ENCODE measurements around the gene MRPS31.
"Not testable (repeated sequence)": the region's sequence is repeated elsewhere in the genome, so short reads cannot be mapped to it uniquely, and the experiment has no call there.

MRPS31 gene

GRCh38 chr13:40758811-40759210, 12.2 kb downstream of the MRPS31 start:
- FAIRE-seq = no peak

DNA sequence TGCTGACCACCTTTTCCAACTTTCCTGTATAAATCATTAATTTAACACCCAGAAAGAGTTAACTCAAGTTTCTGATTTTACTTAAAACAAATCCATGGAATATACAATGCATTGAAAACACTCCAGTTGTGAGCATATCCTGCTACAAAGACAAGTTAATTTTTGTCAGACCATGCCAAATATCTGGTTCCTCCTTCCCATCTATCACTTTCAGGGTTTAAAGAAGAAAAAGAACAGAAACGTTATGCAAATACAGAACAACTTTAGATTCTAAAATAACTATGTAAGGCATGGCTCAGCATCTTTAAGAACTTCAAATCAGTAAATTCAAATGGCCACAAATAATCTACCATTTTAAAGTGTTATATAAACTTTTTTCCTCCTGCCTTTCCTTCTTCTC, 14.9 kb downstream of the MRPS31 start:
- peak; percentile 40 for FAIRE-seq

DNA sequence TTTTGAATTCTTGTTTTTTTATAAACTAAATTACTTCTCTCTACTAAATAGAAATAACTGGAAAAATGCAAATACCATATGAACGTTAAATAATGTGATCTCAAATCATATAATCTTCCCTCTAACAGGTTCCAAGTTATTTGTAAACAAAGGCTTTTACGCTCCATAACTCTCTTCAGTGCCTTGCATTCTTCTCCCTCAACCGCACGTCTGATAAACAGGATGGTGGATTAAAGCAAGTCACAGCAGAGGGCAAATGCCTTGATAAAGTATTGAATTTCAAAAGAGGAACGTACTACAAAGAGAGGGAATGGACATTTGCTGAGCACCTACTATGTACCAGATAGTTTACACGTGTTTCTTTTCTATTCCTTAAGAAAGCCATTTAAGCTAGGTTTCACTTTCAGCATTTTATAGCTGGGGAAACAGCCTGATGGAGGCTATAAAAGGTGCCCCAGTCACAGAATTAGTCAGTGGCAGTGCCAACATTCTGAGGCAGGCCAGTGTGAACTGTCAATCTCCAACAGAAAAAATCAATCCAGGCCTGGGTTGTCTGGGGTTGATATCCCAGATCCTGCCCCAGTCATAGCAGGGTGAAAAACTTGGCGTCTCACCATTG, 15.8 kb downstream of the MRPS31 start:
- no peak for FAIRE-seq

DNA sequence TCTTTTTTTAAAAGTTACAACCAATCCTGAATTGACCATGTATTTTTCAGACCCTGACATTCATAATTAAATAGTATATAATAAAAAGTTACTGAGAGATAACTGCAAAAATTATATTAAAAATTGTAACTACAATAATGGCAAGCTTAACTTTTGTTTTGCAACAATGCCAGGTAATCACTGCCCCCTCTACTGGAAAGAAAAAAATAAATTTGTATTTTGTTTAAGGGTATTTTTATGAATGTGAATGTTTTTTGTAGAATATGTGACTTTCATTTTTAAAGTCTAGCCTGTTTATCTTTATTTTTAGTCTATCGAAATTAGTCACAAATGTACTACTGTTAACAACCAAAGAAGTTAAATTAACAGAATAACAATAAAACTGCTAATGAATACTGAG, 21.7 kb downstream of the MRPS31 start:
- peak; percentile 95 for FAIRE-seq

DNA sequence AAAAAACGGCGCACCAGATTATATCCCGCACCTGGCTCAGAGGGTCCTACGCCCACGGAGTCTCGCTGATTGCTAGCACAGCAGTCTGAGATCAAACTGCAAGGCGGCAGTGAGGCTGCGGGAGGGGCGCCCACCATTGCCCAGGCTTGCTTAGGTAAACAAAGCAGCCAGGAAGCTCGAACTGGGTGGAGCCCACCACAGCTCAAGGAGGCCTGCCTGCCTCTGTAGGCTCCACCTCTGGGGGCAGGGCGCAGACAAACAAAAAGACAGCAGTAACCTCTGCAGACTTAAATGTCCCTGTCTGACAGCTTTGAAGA, 35.8 kb downstream of the MRPS31 start:
- FAIRE-seq = not testable (repeated sequence)

DNA sequence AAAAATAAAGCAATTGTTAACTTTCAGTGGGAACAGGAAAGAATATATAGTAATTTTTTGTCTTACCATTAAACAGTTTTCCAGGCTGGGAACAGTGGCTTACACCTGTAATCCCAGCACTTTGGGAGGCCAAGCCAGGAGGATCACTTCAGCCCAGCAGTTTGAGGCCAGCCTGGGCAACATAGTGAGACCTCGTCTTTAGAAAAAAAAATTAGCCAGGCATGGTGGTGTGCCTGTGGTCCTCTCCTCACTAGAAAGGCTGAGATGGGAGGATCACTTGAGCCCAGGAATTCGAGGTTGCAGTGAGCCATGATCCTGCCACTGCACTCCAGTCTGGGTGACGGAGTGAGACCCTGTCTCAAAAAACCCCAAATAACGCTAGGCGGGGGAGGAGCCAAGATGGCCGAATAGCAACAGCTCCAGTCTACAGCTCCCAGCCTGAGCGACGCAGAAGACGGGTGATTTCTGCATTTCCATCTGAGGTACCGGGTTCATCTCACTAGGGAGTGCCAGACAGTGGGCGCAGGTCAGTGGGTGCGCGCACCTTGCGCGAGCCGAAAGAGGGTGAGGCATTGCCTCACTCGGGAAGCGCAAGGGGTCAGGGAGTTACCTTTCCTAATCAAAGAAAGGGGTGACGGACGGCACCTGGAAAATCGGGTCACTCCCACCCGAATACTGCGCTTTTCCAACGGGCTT, 36.3 kb downstream of the MRPS31 start:
- FAIRE-seq = not testable (repeated sequence)

GRCh38 chr13:40732658-40733057, 38.3 kb downstream of the MRPS31 start:
- no peak for FAIRE-seq

- FAIRE-seq = no peak
Observed at GRCh38 chr13:40728595-40728994, 42.4 kb downstream of the MRPS31 start.

- FAIRE-seq = not testable (repeated sequence)
Observed at GRCh38 chr13:40714433-40714832, 56.6 kb downstream of the MRPS31 start.

- FAIRE-seq = no peak
Observed at GRCh38 chr13:40706439-40706838, 64.6 kb downstream of the MRPS31 start.

GRCh38 chr13:40697711-40698110, 73.3 kb downstream of the MRPS31 start:
- FAIRE-seq = no peak

GRCh38 chr13:40694426-40694825, 76.6 kb downstream of the MRPS31 start:
- no peak for FAIRE-seq

DNA sequence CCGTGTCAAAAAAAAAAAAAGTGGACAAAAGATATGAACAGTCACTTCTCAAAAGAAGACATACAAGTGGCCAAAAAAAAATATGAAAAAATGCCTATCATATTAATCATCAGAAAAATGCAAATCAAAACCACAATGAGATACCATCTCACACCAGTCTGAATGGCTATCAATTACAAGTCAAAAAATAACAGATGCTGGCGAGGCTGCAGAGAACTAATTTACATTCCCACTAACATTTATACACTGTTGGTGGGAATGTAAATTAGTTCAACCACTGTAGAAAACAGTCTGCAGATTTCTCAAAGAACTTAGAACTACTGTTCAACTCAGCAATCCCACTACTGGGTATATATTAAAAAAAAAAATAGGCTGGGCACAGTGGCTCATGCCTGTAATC, 78.0 kb downstream of the MRPS31 start:
- no peak for FAIRE-seq

GRCh38 chr13:40688781-40689180, 82.2 kb downstream of the MRPS31 start:
- no peak for FAIRE-seq

DNA sequence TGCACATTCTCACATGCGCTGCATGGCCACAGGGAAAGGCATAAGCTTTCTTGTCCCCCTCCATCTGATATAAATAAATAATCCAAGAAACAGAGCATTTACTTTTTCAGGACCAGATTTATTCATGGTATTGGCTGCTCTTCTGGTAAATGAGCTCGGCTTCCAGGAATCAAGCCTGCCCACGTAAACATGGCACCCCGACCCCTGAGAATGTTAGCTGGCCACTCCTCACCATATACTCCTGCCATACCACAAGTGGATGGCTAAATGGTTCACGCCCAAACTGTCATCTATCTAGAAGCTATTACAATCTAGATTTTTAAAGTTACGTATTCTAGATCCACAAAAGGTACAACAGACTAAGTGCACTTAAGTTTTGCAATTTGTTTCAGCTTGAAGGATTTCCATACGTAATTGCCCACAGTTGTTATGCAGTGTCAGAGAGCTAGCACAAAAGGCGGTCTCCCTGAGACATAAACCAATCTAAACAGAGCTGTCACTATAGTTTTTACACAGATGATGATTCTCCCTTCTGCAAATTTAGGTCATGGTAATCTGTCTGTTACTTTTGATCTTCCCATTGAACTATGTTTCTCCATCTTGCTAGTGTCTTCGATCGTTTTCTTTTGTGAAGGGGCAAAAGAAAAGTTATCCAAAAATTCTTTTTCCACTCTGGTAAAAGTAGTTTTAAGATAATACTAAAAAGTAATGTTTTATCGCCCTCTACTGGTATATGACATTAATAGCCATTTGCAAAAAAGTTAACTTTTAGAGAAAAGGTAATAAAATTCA, 88.3 kb downstream of the MRPS31 start:
- FAIRE-seq = peak; percentile 95

- no peak for FAIRE-seq
Observed at GRCh38 chr13:40681341-40682146, 89.4 kb downstream of the MRPS31 start.

DNA sequence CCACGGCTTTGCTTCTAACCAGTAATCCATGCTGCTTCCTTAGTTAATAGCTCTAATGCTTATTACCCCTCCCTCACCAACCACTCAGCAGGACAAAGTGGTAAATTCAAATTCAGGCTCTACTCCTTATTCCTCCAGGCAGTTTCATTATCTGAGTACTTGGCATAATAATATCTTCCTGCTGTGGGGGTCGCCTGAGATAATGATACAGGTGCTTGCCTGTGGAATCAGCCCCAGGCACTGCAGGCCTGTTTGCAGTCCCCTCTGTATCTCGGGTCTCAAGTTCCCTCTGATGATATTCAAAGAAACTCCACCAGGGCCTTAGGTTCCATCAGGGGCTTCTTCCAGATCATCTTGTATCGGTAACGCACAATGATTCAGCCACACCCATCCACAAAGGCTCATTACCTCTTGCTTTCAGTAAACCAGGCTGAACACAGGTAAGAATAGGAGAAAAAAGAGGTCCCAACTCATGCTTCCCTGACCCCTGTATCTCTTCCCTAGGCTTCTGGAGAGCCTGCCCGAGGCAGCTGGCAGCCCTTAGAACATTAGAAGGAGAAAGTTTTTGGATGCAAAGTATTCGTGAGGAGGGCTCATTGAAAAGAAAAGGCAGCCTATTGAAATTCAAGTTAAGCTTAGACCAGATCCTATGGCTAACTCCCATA, 90.2 kb downstream of the MRPS31 start:
- no peak for FAIRE-seq

DNA sequence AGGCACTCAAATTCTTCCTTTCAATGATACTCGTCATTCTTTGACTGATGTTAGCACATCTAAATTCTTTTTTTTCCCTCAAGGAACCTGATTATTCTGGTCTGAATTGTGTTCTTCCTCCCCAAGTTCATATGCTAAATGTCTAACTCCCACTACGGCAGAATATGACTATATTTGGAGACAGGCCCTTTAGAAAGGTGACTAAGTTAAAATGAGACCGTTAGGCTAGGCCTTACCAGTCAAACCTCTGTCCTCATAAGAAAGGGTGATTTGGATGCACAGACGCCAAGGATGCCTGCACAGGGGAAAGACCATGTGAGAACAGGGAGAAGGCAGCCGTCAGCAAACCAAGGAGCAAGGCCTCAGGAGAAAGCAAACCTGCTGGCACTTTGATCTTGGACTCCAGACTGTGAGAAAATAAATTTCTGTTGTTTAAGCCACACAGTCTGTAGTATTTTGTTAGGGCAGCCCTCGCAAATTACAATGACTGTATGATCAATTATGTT, 91.5 kb downstream of the MRPS31 start:
- FAIRE-seq = no peak
